Measurements from ENCODE around the gene KLHL28. TPM values are rescaled to one million over a fixed set of nuclear protein-coding genes. Genes with fewer than 3 reads are reported as not detected.

The KLHL28 gene
- total RNA-seq, 2 donors from 2014 or later: 10.5 to 18.6 TPM

GRCh38 chr14:44989497-44990440 is 28.0 kb upstream of the KLHL28 start:
- no peak overlapping the region for H3K4me3 ChIP-seq
- TF ChIP-seq CTCF (IDR thresholded peaks at IDR 0.05): no peak
- H3K27me3 ChIP-seq: no peaks in the 10 kb centered on the region
- H3K9me3 ChIP-seq: no peaks in the 10 kb centered on the region
- no peak overlapping the region for H3K9ac ChIP-seq (ENCODE audit: low read depth in 2 of 2, low read length in 2 of 2)
- intact Hi-C loops (cut with DNase I): no loop called here
- H3K36me3 ChIP-seq: no peaks in the 10 kb centered on the region
- no peak for DNase-seq
- H3K27ac ChIP-seq: no peak overlapping the region
- H3K4me1 ChIP-seq: no peaks in the 10 kb centered on the region

GRCh38 chr14:44988694-44989093 is 26.9 kb upstream of the KLHL28 start:
- H3K9me3 ChIP-seq: no peaks in the 10 kb centered on the region
- DNase-seq: no peak
- no peaks in the 10 kb centered on the region for H3K27me3 ChIP-seq
- H3K9ac ChIP-seq (ENCODE audit: low read depth in 2 of 2, low read length in 2 of 2): no peak overlapping the region
- no peaks in the 10 kb centered on the region for H3K36me3 ChIP-seq
- TF ChIP-seq CTCF (IDR thresholded peaks at IDR 0.05): no peak
- H3K4me3 ChIP-seq: no peak overlapping the region
- intact Hi-C loops (cut with DNase I): no loop called here
- no peaks in the 10 kb centered on the region for H3K4me1 ChIP-seq
- H3K27ac ChIP-seq: no peak overlapping the region

- H3K36me3 ChIP-seq: no peaks in the 10 kb centered on the region
- DNase-seq: no peak
- intact Hi-C loops (cut with DNase I): no loop called here
- H3K4me1 ChIP-seq: no peaks in the 10 kb centered on the region
- no peaks in the 10 kb centered on the region for H3K27me3 ChIP-seq
- H3K4me3 ChIP-seq: no peak overlapping the region
- TF ChIP-seq CTCF (IDR thresholded peaks at IDR 0.05): no peak
- no peaks in the 10 kb centered on the region for H3K9me3 ChIP-seq
- H3K9ac ChIP-seq (ENCODE audit: low read depth in 2 of 2, low read length in 2 of 2): no peak overlapping the region
- H3K27ac ChIP-seq: no peak overlapping the region
These were observed 20.8 kb upstream of the KLHL28 start for GRCh38 chr14:44982594-44982993.

GRCh38 chr14:44981198-44981597 is 19.5 kb upstream of the KLHL28 start:
- TF ChIP-seq CTCF (IDR thresholded peaks at IDR 0.05): no peak
- intact Hi-C loops (cut with DNase I): no loop called here
- DNase-seq: no peak
- Histone ChIP-seq H3K9me3 (no peaks in the 10 kb centered on the region), H3K36me3 (no peaks in the 10 kb centered on the region), H3K27me3 (no peaks in the 10 kb centered on the region), H3K27ac (no peak overlapping the region), H3K9ac (ENCODE audit: low read depth in 2 of 2, low read length in 2 of 2) (no peak overlapping the region), H3K4me1 (no peaks in the 10 kb centered on the region), H3K4me3 (no peak overlapping the region)

GRCh38 chr14:44979740-44980356 is 18.1 kb upstream of the KLHL28 start:
- Histone ChIP-seq H3K9ac (ENCODE audit: low read depth in 2 of 2, low read length in 2 of 2) (no peak overlapping the region), H3K4me3 (no peak overlapping the region), H3K36me3 (no peaks in the 10 kb centered on the region), H3K9me3 (no peaks in the 10 kb centered on the region), H3K27me3 (no peaks in the 10 kb centered on the region), H3K27ac (no peak overlapping the region), H3K4me1 (no peaks in the 10 kb centered on the region)
- DNase-seq: no peak
- intact Hi-C loops (cut with DNase I): no loop called here
- no peak for TF ChIP-seq CTCF (IDR thresholded peaks at IDR 0.05)
